ENCODE data around the gene CCDC8.
"Not testable (repeated sequence)": the region's sequence is repeated elsewhere in the genome, so short reads cannot be mapped to it uniquely, and the experiment has no call there.

CCDC8 gene

GRCh38 chr19:46448601-46449000, 35.2 kb upstream of the CCDC8 start:
- H3K27ac Mint-ChIP-seq: no peak overlapping the region
- peaks cover 9% of the 10 kb centered on the region for H3K9me3 Mint-ChIP-seq
- peaks cover 25% of the 10 kb centered on the region for H3K27me3 Mint-ChIP-seq (ENCODE audit: low read depth, poor library complexity)
- DNase-seq: no peak
- H3K36me3 Mint-ChIP-seq (ENCODE audit: low read depth): no peaks in the 10 kb centered on the region
- H3K4me3 Mint-ChIP-seq: no peak overlapping the region
- TF ChIP-seq CTCF (IDR thresholded peaks at IDR 0.05): no peak
- no peaks in the 10 kb centered on the region for H3K4me1 Mint-ChIP-seq

GRCh38 chr19:46447824-46448223, 34.5 kb upstream of the CCDC8 start:
- TF ChIP-seq CTCF (IDR thresholded peaks at IDR 0.05): no peak
- Mint-ChIP-seq H3K36me3 (ENCODE audit: low read depth) (no peaks in the 10 kb centered on the region), H3K9me3 (peaks cover 9% of the 10 kb centered on the region), H3K4me1 (no peaks in the 10 kb centered on the region), H3K27me3 (ENCODE audit: low read depth, poor library complexity) (peaks cover 22% of the 10 kb centered on the region), H3K27ac (peak overlapping the region; percentile 81), H3K4me3 (no peak overlapping the region)
- DNase-seq: no peak

GRCh38 chr19:46447006-46447405, 33.6 kb upstream of the CCDC8 start:
- DNase-seq: no peak
- Mint-ChIP-seq H3K9me3 (peaks cover 9% of the 10 kb centered on the region), H3K27ac (no peak overlapping the region), H3K4me3 (no peak overlapping the region), H3K4me1 (no peaks in the 10 kb centered on the region), H3K27me3 (ENCODE audit: low read depth, poor library complexity) (peaks cover 19% of the 10 kb centered on the region), H3K36me3 (ENCODE audit: low read depth) (no peaks in the 10 kb centered on the region)
- TF ChIP-seq CTCF (IDR thresholded peaks at IDR 0.05): no peak

- Mint-ChIP-seq H3K9me3 (peaks cover 9% of the 10 kb centered on the region), H3K4me3 (no peak overlapping the region), H3K27ac (no peak overlapping the region), H3K36me3 (ENCODE audit: low read depth) (no peaks in the 10 kb centered on the region), H3K27me3 (ENCODE audit: low read depth, poor library complexity) (peaks cover 19% of the 10 kb centered on the region), H3K4me1 (no peaks in the 10 kb centered on the region)
- TF ChIP-seq CTCF (IDR thresholded peaks at IDR 0.05): no peak
- DNase-seq: no peak
Observed at GRCh38 chr19:46446021-46446420, 32.7 kb upstream of the CCDC8 start.

GRCh38 chr19:46442808-46443450, 29.6 kb upstream of the CCDC8 start:
- H3K36me3 Mint-ChIP-seq (ENCODE audit: low read depth): no peaks in the 10 kb centered on the region
- no peaks in the 10 kb centered on the region for H3K9me3 Mint-ChIP-seq
- H3K27me3 Mint-ChIP-seq (ENCODE audit: low read depth, poor library complexity): peaks cover 8% of the 10 kb centered on the region
- TF ChIP-seq CTCF (IDR thresholded peaks at IDR 0.05): no peak
- DNase-seq: no peak
- no peak overlapping the region for H3K27ac Mint-ChIP-seq
- no peaks in the 10 kb centered on the region for H3K4me1 Mint-ChIP-seq
- H3K4me3 Mint-ChIP-seq: no peak overlapping the region

- Mint-ChIP-seq H3K27me3 (ENCODE audit: low read depth, poor library complexity) (peaks cover 8% of the 10 kb centered on the region), H3K4me3 (no peak overlapping the region), H3K9me3 (peaks cover 3% of the 10 kb centered on the region), H3K4me1 (no peaks in the 10 kb centered on the region), H3K27ac (no peak overlapping the region), H3K36me3 (ENCODE audit: low read depth) (no peaks in the 10 kb centered on the region)
- no peak for TF ChIP-seq CTCF (IDR thresholded peaks at IDR 0.05)
- no peak for DNase-seq
Observed at GRCh38 chr19:46441866-46442265, 28.5 kb upstream of the CCDC8 start.

GRCh38 chr19:46435689-46436088, 22.3 kb upstream of the CCDC8 start:
- not testable (repeated sequence) for H3K27ac Mint-ChIP-seq; H3K4me1 Mint-ChIP-seq; DNase-seq; H3K4me3 Mint-ChIP-seq; H3K36me3 Mint-ChIP-seq (ENCODE audit: low read depth); H3K9me3 Mint-ChIP-seq
- H3K27me3 Mint-ChIP-seq (ENCODE audit: low read depth, poor library complexity): peaks cover 30% of the 10 kb centered on the region
